ENCODE results near the gene MTG1.

- TF ChIP-seq CTCF (IDR thresholded peaks at IDR 0.05): no peak
- no peak for TF ChIP-seq POLR2A (IDR thresholded peaks at IDR 0.05)
Measured at GRCh38 chr10:133460208-133460769, 66.3 kb downstream of the MTG1 start.
